ENCODE results near the gene CDKAL1.
A peak's percentile ranks its signal among the peaks of the same experiment; 100 is the strongest.
"Not testable (repeated sequence)": the region's sequence is repeated elsewhere in the genome, so short reads cannot be mapped to it uniquely, and the experiment has no call there.

CDKAL1 gene

GRCh38 chr6:20647585-20647984 lies 113.3 kb downstream of the CDKAL1 start:
- Histone ChIP-seq H3K4me3 (ENCODE audit: severe bottlenecking) (no peak overlapping the region), H3K27me3 (ENCODE audit: insufficient read depth, poor library complexity, severe bottlenecking) (no peaks in the 10 kb centered on the region), H3K4me1 (ENCODE audit: insufficient read depth, poor library complexity, severe bottlenecking) (peaks cover 14% of the 10 kb centered on the region), H3K27ac (ENCODE audit: poor library complexity, severe bottlenecking) (no peak overlapping the region), H3K9me3 (ENCODE audit: severe bottlenecking) (no peaks in the 10 kb centered on the region), H3K36me3 (ENCODE audit: low read depth) (no peaks in the 10 kb centered on the region)
- no peak for TF ChIP-seq CTCF (IDR thresholded peaks at IDR 0.05; ENCODE audit: poor library complexity, severe bottlenecking)
- DNase-seq (ENCODE audit: low spot score) (no peak), ATAC-seq (ENCODE audit: low read depth) (no peak)

GRCh38 chr6:20649696-20650470 lies 115.6 kb downstream of the CDKAL1 start:
- not testable (repeated sequence) for ATAC-seq (ENCODE audit: low read depth); H3K27ac ChIP-seq (ENCODE audit: poor library complexity, severe bottlenecking); H3K36me3 ChIP-seq (ENCODE audit: low read depth); H3K9me3 ChIP-seq (ENCODE audit: severe bottlenecking); DNase-seq (ENCODE audit: low spot score); H3K4me3 ChIP-seq (ENCODE audit: severe bottlenecking); H3K27me3 ChIP-seq (ENCODE audit: insufficient read depth, poor library complexity, severe bottlenecking)
- H3K4me1 ChIP-seq (ENCODE audit: insufficient read depth, poor library complexity, severe bottlenecking) = peaks cover 19% of the 10 kb centered on the region

GRCh38 chr6:20652299-20653084 lies 118.2 kb downstream of the CDKAL1 start:
- peak; percentile 26 for TF ChIP-seq CTCF (IDR thresholded peaks at IDR 0.05; ENCODE audit: poor library complexity, severe bottlenecking)
- Histone ChIP-seq H3K4me1 (ENCODE audit: insufficient read depth, poor library complexity, severe bottlenecking) (peaks cover 21% of the 10 kb centered on the region), H3K36me3 (ENCODE audit: low read depth) (no peaks in the 10 kb centered on the region), H3K9me3 (ENCODE audit: severe bottlenecking) (no peaks in the 10 kb centered on the region), H3K4me3 (ENCODE audit: severe bottlenecking) (no peak overlapping the region), H3K27ac (ENCODE audit: poor library complexity, severe bottlenecking) (peak overlapping the region; percentile 62), H3K27me3 (ENCODE audit: insufficient read depth, poor library complexity, severe bottlenecking) (no peaks in the 10 kb centered on the region)
- no peak for DNase-seq (ENCODE audit: low spot score)
- ATAC-seq (ENCODE audit: low read depth) = peak; percentile 96

GRCh38 chr6:20653085-20653479 lies 118.8 kb downstream of the CDKAL1 start:
- Histone ChIP-seq H3K4me1 (ENCODE audit: insufficient read depth, poor library complexity, severe bottlenecking) (peaks cover 21% of the 10 kb centered on the region), H3K9me3 (ENCODE audit: severe bottlenecking) (no peaks in the 10 kb centered on the region), H3K27me3 (ENCODE audit: insufficient read depth, poor library complexity, severe bottlenecking) (no peaks in the 10 kb centered on the region), H3K36me3 (ENCODE audit: low read depth) (no peaks in the 10 kb centered on the region), H3K27ac (ENCODE audit: poor library complexity, severe bottlenecking) (peak overlapping the region; percentile 62), H3K4me3 (ENCODE audit: severe bottlenecking) (no peak overlapping the region)
- DNase-seq (ENCODE audit: low spot score) = no peak
- ATAC-seq (ENCODE audit: low read depth) = peak; percentile 20; the same call in 1 of the 3 replicates
- TF ChIP-seq CTCF (IDR thresholded peaks at IDR 0.05; ENCODE audit: poor library complexity, severe bottlenecking) = no peak

- Histone ChIP-seq H3K4me1 (ENCODE audit: insufficient read depth, poor library complexity, severe bottlenecking) (peaks cover 26% of the 10 kb centered on the region), H3K27me3 (ENCODE audit: insufficient read depth, poor library complexity, severe bottlenecking) (no peaks in the 10 kb centered on the region), H3K36me3 (ENCODE audit: low read depth) (no peaks in the 10 kb centered on the region), H3K27ac (ENCODE audit: poor library complexity, severe bottlenecking) (no peak overlapping the region), H3K9me3 (ENCODE audit: severe bottlenecking) (no peaks in the 10 kb centered on the region), H3K4me3 (ENCODE audit: severe bottlenecking) (no peak overlapping the region)
- TF ChIP-seq CTCF (IDR thresholded peaks at IDR 0.05; ENCODE audit: poor library complexity, severe bottlenecking) = no peak
- ATAC-seq (ENCODE audit: low read depth) = peak; percentile 54; the same call in 1 of the 3 replicates
- no peak for DNase-seq (ENCODE audit: low spot score)
Observed at GRCh38 chr6:20655317-20655716, 121.1 kb downstream of the CDKAL1 start.
